Thyroid gland (tissue), 4 donors: ENCODE data around the gene BCL6B. TPM values are rescaled to one million over a fixed set of nuclear protein-coding genes. Genes with fewer than 3 reads are reported as not detected.
A peak's percentile ranks its signal among the peaks of the same experiment; 100 is the strongest.

Experiments
- DNase-seq, 2 donors: peaks; one replicate each; pipeline ENCODE4 v3.0.0-alpha.2; 2019
- H3K27ac ChIP-seq, 3 donors: fragments of 200-600 bp; sonication (generic); 1 replicate in 2 of 3; 2 replicates in 1 of 3; pipeline ENCODE4 v1.5.1; 2016 to 2019; ENCODE audit warnings: mild to moderate bottlenecking in 1 of 3, moderate library complexity in 1 of 3
- H3K27me3 ChIP-seq: fragments of 200-600 bp; sonication (generic); one replicate; pipeline ENCODE4 v1.5.1; 2019
- H3K36me3 ChIP-seq, 2 donors: fragments of 200-600 bp; sonication (generic); one replicate each; pipeline ENCODE4 v1.5.1; 2016 to 2019
- H3K4me1 ChIP-seq, 2 donors: fragments of 200-600 bp; sonication (generic); one replicate each; pipeline ENCODE4 v1.5.1; 2017 to 2019
- H3K4me3 ChIP-seq, 3 donors: fragments of 200-600 bp; sonication (generic); replicated peaks in 1 of 3; 1 replicate in 2 of 3; 2 replicates in 1 of 3; pipeline ENCODE4 v1.5.1; 2016; ENCODE audit warnings: mild to moderate bottlenecking in 1 of 3
- H3K9me3 ChIP-seq: fragments of 200-600 bp; sonication (generic); one replicate; pipeline ENCODE4 v1.5.1; 2017
- CTCF ChIP-seq, 6 experiments: fragments of 200-600 bp in 3 of 6; fragments of 450-650 bp in 3 of 6; sonication (generic) in 3 of 6; IDR thresholded peaks; one replicate each; pipeline ENCODE4 v1.5.1; 2016 to 2019; ENCODE audit warnings: antibody characterized with exemption in 6 of 6, mild to moderate bottlenecking in 2 of 6, inconsistent platforms in 1 of 6, moderate library complexity in 1 of 6
- POLR2A ChIP-seq, 2 donors: fragments of 450-650 bp; IDR thresholded peaks; one replicate each; pipeline ENCODE4 v1.6.1; 2017; ENCODE audit warnings: antibody characterized with exemption in 2 of 2, mild to moderate bottlenecking in 2 of 2, moderate library complexity in 1 of 2
- WGBS, 2 donors: methylation state at CpG; one replicate each; pipeline ENCODE4 v1.1.5; 2017; 5-methylcytosine and 5-hydroxymethylcytosine counted together
- intact Hi-C: fragments of 100-400 bp; cut with DNase I; formaldehyde crosslinking; loops from one replicate; pipeline ENCODE4 v1.15.1; 2023
- total RNA-seq, 4 donors: library from RNA; depleted of rRNA; stranded (reverse); fragments of >200 nt; gene quantifications; one replicate each; pipeline ENCODE4 v1.2.3, GENCODE V29; 2016

The BCL6B gene
- total RNA-seq, 4 donors from 2014 or later, result 3.1 to 18.9 (median 7.6) TPM

DNA sequence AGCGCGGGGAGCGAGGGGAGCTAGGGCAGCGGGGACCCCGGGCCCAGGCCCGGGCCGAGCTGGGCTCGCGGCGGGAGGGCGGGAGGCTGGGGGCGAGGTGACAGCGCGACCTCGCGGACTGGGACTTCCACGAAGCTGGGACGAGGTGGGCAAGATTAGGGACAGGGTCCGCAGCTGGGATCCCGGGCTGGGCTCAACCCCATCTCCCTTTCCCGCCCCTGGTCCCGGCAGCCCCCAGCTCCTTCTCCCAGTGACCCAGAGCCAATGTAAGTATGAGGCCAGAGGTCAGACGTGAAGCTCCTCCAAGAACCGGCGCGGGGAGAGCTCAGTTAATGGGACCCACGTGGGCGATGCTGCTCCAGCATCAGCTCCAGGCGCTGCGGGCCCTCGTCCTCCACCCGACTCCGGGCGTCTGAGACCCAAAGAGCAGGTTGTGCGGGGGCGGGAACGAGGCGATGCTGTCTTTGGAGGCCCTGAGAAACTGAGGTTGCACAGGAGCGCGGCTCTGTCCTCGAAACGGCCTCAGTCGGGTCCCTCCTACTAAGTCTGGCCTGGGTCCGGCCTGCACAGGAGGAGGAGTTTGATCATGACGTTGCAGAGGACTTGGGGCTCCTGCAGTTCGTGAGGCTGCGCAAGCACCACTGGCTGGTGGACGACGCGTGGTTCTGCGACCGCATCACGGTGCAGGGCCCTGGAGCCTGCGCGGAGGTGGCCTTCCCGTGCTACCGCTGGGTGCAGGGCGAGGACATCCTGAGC is 26.4 kb upstream of the BCL6B start:
- no peak for DNase-seq
- H3K4me3 ChIP-seq, result peak overlapping the region in 1 of 3 donors; percentile 27
- intact Hi-C loops, result no loop called here
- no peaks in the 10 kb centered on the region for H3K9me3 ChIP-seq
- H3K27ac ChIP-seq, result no peak overlapping the region
- peaks cover 2 to 7% of the 10 kb centered on the region in 2 donors for H3K36me3 ChIP-seq
- H3K27me3 ChIP-seq, result no peaks in the 10 kb centered on the region
- peaks cover 0 to 11% of the 10 kb centered on the region in 2 donors for H3K4me1 ChIP-seq
- TF ChIP-seq CTCF (IDR thresholded peaks at IDR 0.05), result no peak
- TF ChIP-seq POLR2A (IDR thresholded peaks at IDR 0.05), result no peak
- WGBS, 2 donors, result 63 to 65% methylated on average over 34 to 44 of the region's 58 CpGs

DNA sequence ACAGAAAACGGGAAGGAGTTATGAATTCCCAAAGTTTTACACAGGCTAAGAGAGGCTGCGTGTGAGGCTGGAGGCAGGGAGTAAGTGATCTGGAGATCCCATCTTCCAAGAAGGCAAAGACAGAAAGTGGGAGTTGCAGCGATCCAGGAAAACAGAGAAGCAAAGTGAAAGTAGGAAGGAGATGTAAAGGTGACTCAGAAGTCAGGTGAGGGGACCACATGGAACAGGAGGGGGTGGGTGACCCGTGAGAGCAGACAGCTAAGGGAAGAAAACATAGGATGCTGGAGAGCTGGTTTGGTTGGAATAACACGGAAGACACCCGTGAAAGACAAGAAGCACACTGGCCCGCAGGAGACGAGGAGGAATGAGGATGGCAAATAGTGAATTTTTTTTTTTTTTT is 25.7 kb upstream of the BCL6B start:
- peaks cover 9 to 15% of the 10 kb centered on the region in 2 donors for H3K36me3 ChIP-seq
- intact Hi-C loops, result no loop called here
- H3K27me3 ChIP-seq, result no peaks in the 10 kb centered on the region
- DNase-seq, result no peak
- H3K4me3 ChIP-seq, result no peak overlapping the region
- H3K4me1 ChIP-seq, result peaks cover 0 to 11% of the 10 kb centered on the region in 2 donors
- no peak overlapping the region for H3K27ac ChIP-seq
- no peak for TF ChIP-seq CTCF (IDR thresholded peaks at IDR 0.05)
- WGBS, 2 donors, result 84 to 97% methylated on average over 8 of the region's 8 CpGs
- H3K9me3 ChIP-seq, result no peaks in the 10 kb centered on the region

GRCh38 chr17:6998855-6999508 is 23.9 kb upstream of the BCL6B start:
- intact Hi-C loops, result no loop called here

DNA sequence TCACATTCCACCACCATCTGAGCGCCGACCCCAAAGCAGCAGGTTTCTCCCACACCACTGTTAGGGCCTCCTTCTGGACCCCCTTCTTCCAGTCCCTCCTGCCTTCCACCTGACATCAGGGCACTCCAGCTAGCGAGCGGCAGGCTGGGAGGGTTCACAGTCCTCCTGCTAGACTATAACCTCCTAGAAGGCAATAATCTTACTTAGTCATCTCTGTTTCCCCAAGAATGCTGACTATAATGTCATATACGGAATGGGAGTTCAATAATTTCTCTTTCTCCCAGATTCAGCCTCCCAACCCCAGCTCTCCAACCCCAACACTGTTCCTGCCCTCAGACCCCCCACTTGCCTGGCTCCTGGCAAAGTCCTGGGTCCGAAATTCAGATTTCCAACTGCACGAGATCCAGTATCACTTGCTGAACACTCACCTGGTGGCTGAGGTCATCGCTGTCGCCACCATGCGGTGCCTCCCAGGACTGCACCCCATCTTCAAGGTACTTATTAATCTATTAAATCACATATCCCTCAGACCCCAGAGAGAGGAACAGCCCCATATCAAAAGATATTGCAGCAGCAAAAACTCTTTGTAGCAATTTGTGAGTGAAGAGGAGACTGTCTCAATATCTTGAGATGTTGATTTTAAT is 21.4 kb upstream of the BCL6B start:
- H3K9me3 ChIP-seq, result no peaks in the 10 kb centered on the region
- H3K27me3 ChIP-seq, result no peaks in the 10 kb centered on the region
- H3K36me3 ChIP-seq, result peaks cover 13 to 18% of the 10 kb centered on the region in 2 donors
- no peak overlapping the region for H3K4me3 ChIP-seq
- intact Hi-C loops, result loop anchor here (5.0 kb wide), 1 partner anchor 89 kb away; no protein-coding TSS in a partner anchor
- TF ChIP-seq CTCF (IDR thresholded peaks at IDR 0.05), result peak in 1 of 6 experiments; percentile 35
- TF ChIP-seq POLR2A (IDR thresholded peaks at IDR 0.05), result no peak
- peaks cover 0 to under 1% of the 10 kb centered on the region in 2 donors for H3K4me1 ChIP-seq
- 73 to 76% methylated on average over 10 of the region's 10 CpGs for WGBS, 2 donors
- DNase-seq, result no peak
- H3K27ac ChIP-seq, result no peak overlapping the region

More at GRCh38 chr17:6998855-6999508, 23.9 kb upstream of the BCL6B start:
- Histone ChIP-seq H3K36me3 (peaks cover 13 to 18% of the 10 kb centered on the region in 2 donors), H3K4me3 (no peak overlapping the region), H3K27ac (no peak overlapping the region), H3K9me3 (no peaks in the 10 kb centered on the region), H3K27me3 (no peaks in the 10 kb centered on the region), H3K4me1 (peaks cover 0 to 11% of the 10 kb centered on the region in 2 donors)
- WGBS, 2 donors, result 90 to 91% methylated on average over 11 of the region's 11 CpGs
- no peak for DNase-seq
- TF ChIP-seq CTCF (IDR thresholded peaks at IDR 0.05) (no peak), POLR2A (IDR thresholded peaks at IDR 0.05) (no peak)
